IgD-negative memory B cell (primary cell): ENCODE data around the gene SLC30A2. TPM values are rescaled to one million over a fixed set of nuclear protein-coding genes. Genes with fewer than 3 reads are reported as not detected.

ENCODE experiments used
- H3K27ac Mint-ChIP-seq, 3 donors: one replicate each; pipeline ENCODE4 v1.8.0; 2020 to 2022; ENCODE audit warnings: mild to moderate bottlenecking in 3 of 3, mixed read lengths in 3 of 3, moderate library complexity in 1 of 3
- H3K27me3 Mint-ChIP-seq: one replicate; pipeline ENCODE4 v1.8.0; 2021; ENCODE audit warnings: mixed read lengths
- H3K36me3 Mint-ChIP-seq: one replicate; pipeline ENCODE4 v1.8.0; 2020; ENCODE audit warnings: mild to moderate bottlenecking, mixed read lengths
- H3K4me1 Mint-ChIP-seq, 3 donors: one replicate each; pipeline ENCODE4 v1.8.0; 2020 to 2022; ENCODE audit warnings: mixed read lengths in 3 of 3, mild to moderate bottlenecking in 1 of 3
- H3K4me3 Mint-ChIP-seq, 4 donors: one replicate each; pipeline ENCODE4 v1.8.0; 2020 to 2022; ENCODE audit warnings: mild to moderate bottlenecking in 4 of 4, mixed read lengths in 4 of 4, moderate library complexity in 3 of 4
- H3K9me3 Mint-ChIP-seq, 3 donors: one replicate each; pipeline ENCODE4 v1.8.0; 2020 to 2021; ENCODE audit warnings: mixed read lengths in 3 of 3, mild to moderate bottlenecking in 1 of 3
- polyA plus RNA-seq: library from polyadenylated mRNA; unstranded; fragments of 300-500 nt; fragmentation: Illumina TruSeq; gene quantifications from one replicate; pipeline ENCODE4 v1.2.3, GENCODE V29; 2021

Gene SLC30A2
- polyA plus RNA-seq, 1 donor from 2014 or later: not detected

DNA sequence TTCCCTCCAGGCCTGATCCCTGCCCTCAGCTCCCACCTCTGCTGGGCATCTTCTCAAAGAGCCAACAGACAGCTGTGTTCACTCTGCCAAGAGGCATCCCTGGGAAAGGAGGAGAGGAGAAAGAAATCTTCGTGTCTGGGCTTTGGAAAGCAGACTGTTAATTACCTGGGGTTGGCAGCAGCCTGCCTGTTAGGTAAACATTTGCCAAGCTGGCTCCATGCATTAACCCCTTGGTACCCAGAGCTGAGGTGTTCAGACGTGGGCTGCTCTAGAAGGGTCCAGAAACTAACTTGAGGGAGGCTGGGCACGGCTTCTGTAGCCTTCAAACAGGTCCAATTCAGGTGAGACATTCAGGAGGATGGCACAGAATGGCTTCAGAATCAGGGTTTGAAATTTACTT lies 33.1 kb downstream of the SLC30A2 start:
- Mint-ChIP-seq H3K27ac (no peak overlapping the region), H3K9me3 (no peaks in the 10 kb centered on the region), H3K36me3 (no peaks in the 10 kb centered on the region), H3K4me1 (no peaks in the 10 kb centered on the region), H3K27me3 (no peaks in the 10 kb centered on the region), H3K4me3 (no peak overlapping the region)

DNA sequence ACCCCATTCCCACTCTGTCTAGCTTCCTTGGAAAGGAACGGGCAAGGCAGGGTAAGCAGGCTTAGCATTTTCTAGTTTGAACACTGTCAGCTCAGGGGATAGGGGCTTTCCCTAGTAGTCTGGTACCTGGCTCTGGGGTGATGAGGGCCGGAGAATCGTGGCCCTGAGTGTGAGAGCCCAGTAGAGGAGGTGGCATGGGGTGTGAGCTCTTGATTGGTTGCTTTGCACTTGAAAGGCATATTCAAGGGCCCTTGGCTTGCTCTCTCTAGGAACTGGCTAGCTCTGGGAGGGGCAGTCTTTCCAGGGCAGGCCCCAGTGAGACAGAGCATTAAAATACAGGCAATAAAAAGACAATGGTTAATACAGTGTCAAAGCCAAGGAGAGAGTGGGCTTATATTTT lies 35.1 kb downstream of the SLC30A2 start:
- no peak overlapping the region for H3K4me3 Mint-ChIP-seq
- H3K4me1 Mint-ChIP-seq: no peaks in the 10 kb centered on the region
- no peak overlapping the region for H3K27ac Mint-ChIP-seq

DNA sequence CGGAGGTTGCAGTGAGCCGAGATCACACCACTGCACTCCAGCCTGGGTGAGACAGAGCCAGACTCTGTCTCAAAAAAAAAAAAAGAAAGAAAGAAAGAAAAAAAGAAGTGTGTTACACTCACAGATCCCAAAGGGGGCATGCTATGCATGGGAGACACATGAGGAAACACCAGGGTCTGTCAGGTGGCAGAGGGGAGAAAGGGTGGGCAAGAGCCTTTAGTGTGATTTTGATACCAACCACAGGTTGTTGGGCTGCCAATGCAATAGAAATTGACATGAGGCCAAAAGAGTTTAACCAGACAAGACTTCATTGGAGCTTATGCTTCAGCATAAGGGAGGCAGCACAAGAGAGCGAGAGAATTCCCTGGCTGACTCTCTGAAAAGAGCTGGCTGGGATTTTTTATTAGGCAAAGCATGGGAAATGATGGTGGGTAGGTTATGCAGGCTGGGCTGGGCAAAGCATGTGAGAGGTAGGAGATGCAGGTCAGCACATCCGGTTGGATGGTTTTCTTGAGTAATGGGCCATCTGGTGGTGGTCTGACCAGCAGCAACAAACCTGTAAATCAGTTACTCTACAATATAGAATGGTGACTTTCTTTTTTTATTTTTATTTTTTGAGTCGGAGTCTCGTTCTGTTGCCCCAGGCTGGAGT lies 36.0 kb downstream of the SLC30A2 start:
- no peaks in the 10 kb centered on the region for H3K9me3 Mint-ChIP-seq
- peaks cover 3% of the 10 kb centered on the region for H3K36me3 Mint-ChIP-seq
- no peak overlapping the region for H3K27ac Mint-ChIP-seq
- no peaks in the 10 kb centered on the region for H3K4me1 Mint-ChIP-seq
- no peak overlapping the region for H3K4me3 Mint-ChIP-seq
- H3K27me3 Mint-ChIP-seq: peaks cover 6% of the 10 kb centered on the region

More for the DNA sequence above, 35.1 kb downstream of the SLC30A2 start:
- Mint-ChIP-seq H3K9me3 (no peaks in the 10 kb centered on the region), H3K36me3 (peaks cover 3% of the 10 kb centered on the region), H3K27me3 (peaks cover 6% of the 10 kb centered on the region)

DNA sequence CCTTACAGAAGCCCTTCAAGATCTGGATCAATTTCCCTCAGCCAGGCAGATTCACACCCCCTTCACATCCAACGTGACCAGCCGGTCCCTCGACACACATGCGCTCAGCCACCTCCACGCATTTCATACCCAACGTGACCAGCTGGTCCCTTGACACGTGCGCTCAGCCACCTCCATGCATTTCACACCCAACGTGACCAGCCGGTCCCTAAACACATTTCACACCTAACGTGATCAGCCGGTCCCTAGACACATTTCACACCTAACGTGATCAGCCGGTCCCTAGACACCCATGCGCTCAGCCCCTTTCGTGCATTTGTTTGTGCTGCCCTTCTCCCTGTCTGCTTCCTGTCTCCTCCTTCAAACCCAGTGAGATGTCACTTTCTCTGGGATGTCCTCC lies 39.2 kb downstream of the SLC30A2 start:
- Mint-ChIP-seq H3K9me3 (no peaks in the 10 kb centered on the region), H3K27ac (no peak overlapping the region), H3K4me1 (peaks cover 0 to 2% (median 0%) of the 10 kb centered on the region in 3 donors), H3K4me3 (no peak overlapping the region), H3K36me3 (peaks cover 3% of the 10 kb centered on the region), H3K27me3 (peaks cover 8% of the 10 kb centered on the region)

DNA sequence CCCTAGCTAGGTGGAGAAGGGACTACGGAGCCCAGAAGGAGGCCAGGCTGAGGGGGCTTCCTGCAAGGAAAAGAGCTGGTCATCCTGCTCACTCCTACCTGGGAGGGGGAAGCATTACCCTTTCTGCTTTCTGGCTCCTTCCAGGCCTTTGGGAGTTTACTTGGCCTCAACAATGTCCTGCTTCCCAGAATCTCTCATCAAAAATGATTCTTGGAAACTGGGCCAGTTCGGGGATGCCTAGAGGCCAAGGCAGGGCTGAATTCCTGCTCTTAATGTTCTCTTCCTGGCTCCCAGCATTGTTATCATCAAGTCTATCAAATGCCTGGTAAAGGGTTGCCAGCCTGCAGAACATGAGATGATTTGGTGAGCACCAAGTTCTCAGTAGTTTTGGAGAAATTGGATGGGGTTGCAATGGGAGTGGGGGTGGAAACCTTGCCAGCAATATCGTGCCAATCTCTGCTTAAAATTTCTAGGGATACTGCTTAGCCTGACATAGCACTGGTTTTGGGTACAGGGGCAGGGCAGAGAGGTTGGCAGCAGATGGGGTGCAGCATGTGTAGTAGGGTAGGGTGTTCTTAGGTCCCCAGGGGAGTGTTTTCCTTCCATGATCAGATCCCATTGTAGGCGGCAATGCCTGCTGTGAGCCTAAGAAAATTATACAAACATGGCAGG lies 40.3 kb downstream of the SLC30A2 start:
- Mint-ChIP-seq H3K4me1 (peaks cover 0 to 2% (median 0%) of the 10 kb centered on the region in 3 donors), H3K36me3 (peaks cover 3% of the 10 kb centered on the region), H3K27me3 (peaks cover 10% of the 10 kb centered on the region), H3K9me3 (no peaks in the 10 kb centered on the region), H3K4me3 (no peak overlapping the region), H3K27ac (no peak overlapping the region)

DNA sequence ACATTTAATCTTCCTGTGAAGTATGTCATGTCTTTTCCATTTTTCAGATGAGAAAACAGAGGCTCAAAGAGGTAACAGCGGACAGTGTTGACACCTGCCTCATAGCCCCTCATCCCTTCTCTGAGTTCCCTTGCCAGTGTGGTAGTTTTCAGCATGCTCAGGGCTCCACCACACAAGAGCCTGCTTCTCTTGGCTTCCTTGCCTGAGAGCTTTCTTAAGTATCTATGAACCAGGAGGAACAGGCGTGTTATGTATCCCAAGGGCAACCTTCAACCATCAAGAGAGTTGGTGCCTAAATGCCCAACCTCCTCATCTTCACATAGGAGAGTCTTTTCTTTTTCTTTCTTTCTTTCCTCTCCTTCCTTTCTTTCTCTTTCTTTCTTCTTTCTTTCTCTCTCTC lies 42.2 kb downstream of the SLC30A2 start:
- no peaks in the 10 kb centered on the region for H3K9me3 Mint-ChIP-seq
- H3K27ac Mint-ChIP-seq: no peak overlapping the region
- peaks cover 3% of the 10 kb centered on the region for H3K36me3 Mint-ChIP-seq
- no peak overlapping the region for H3K4me3 Mint-ChIP-seq
- peaks cover 10% of the 10 kb centered on the region for H3K27me3 Mint-ChIP-seq
- peaks cover 0 to 2% (median 0%) of the 10 kb centered on the region in 3 donors for H3K4me1 Mint-ChIP-seq

DNA sequence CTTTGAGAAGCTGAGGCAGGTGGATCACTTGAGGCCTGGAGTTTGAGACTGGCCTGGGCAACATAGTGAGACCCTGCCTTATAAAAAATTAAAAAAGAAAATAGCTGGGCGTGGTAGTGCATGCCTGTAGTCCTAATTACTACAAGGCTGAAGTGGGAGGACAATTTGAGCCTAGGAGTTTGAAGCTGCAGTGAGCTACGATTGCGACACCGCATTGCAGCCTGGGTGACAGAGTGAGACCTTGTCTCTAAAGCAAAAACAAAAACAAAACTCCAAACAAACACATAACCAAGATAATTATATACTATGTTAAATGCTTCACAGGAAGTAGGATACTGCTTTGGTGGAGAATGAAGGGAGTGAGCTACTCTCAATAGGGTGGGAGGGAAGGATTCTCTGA lies 42.7 kb downstream of the SLC30A2 start:
- Mint-ChIP-seq H3K27me3 (peaks cover 10% of the 10 kb centered on the region), H3K4me1 (peaks cover under 1 to 6% (median 3%) of the 10 kb centered on the region in 3 donors), H3K36me3 (peaks cover 3% of the 10 kb centered on the region), H3K4me3 (no peak overlapping the region), H3K27ac (no peak overlapping the region), H3K9me3 (no peaks in the 10 kb centered on the region)

DNA sequence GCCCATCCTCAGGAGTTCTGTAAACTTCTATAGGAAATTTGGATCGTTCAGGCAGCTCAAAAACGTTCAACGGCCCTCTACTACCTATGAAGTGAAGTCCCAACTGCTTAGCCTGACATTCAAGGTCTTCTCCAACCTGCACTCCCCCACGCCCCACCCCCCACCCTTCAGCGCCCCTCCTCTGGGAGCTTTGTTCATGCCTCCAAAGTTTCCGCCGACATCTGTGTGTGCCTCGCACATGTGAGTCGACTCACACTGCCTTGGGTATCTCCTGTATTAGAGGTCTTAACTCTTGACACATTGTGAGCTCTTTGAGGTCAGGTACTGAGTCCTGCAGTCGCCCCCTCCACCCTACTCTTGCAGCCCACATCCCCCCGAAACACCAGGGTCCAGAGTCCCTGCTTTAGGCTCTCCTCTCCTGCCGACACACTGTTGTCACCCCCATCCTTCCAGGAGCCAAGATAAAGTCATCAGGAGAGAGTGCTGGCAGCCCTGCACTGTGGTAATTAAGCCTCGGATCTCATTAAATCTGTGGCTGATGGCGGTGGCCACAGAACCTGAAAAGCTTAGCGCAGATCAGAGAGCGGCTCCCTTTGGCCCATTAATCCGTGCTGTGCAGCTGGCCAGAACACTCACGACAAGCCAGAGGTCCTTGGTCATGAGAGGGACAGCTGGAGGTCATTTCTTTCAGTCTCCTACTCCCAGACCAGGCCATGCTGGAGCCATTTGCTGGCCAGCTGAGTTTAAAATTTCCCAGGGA lies 46.7 kb downstream of the SLC30A2 start:
- H3K27me3 Mint-ChIP-seq: peaks cover 3% of the 10 kb centered on the region
- no peaks in the 10 kb centered on the region for H3K36me3 Mint-ChIP-seq
- peak overlapping the region in 1 of 3 donors; percentile 46 for H3K27ac Mint-ChIP-seq
- peaks cover 13 to 16% (median 16%) of the 10 kb centered on the region in 3 donors for H3K4me1 Mint-ChIP-seq
- H3K4me3 Mint-ChIP-seq: peak overlapping the region in 1 of 4 donors; percentile 96
- H3K9me3 Mint-ChIP-seq: no peaks in the 10 kb centered on the region

DNA sequence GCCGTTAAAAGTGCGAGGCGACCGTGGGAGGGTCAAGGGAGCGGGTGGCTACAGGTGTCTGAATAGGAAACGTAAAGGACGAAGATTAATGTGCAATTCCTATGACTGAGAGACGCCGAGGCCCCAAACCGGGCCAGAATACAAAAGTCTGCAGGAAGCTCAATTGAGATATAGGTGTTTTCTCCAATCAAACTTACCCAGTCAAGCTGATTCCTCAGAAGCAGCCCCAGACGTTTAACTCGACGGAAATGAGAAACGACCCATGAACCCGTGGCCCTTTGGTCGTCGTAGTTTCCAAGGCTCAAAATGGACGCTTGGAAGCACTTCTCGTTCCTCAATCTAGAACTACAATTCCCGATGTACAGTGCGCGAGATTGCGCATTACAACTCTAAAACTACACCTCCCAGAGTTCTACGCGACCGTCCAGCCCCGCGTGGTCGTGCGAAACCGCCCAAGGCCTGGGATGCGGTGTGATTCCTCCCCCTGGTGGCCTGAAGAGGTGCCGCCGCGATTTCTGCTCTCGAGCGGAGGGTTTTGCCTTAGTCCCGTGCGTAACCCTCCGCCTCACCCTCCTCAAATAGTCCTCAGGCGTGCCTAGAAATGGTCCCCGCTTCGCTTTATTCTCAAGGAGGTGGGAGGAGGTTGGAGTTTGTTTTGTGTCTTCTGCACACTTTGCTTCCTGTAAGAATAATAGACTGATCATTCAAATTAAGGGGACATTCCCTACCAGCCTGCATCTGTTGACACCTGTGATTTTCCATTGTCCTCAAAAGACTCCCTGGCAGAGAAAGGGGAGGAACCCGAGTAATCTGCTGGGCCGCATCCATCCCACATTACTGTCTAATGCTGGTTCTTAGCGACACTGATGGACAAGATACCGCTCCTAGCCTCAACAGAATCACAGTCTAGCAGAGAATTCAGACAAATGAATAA lies 47.8 kb downstream of the SLC30A2 start, which contains the start of gene PAFAH2:
Gene PAFAH2 (minus strand): TSS at position 236 of the 934 bp plus-strand sequence. CDS start 7,247 bp downstream, outside the sequence.
- peaks cover 2% of the 10 kb centered on the region for H3K27me3 Mint-ChIP-seq
- peak within 1 kb of the TSS; percentile 90 to 97 (median 92) for H3K27ac Mint-ChIP-seq
- H3K4me3 Mint-ChIP-seq: peak within 1 kb of the TSS; percentile 94 to 97 (median 95)
- H3K9me3 Mint-ChIP-seq: no peaks in the 10 kb centered on the region
- H3K4me1 Mint-ChIP-seq: peaks cover 12 to 19% (median 16%) of the 10 kb centered on the region in 3 donors
- peaks cover 3% of the 10 kb centered on the region for H3K36me3 Mint-ChIP-seq

DNA sequence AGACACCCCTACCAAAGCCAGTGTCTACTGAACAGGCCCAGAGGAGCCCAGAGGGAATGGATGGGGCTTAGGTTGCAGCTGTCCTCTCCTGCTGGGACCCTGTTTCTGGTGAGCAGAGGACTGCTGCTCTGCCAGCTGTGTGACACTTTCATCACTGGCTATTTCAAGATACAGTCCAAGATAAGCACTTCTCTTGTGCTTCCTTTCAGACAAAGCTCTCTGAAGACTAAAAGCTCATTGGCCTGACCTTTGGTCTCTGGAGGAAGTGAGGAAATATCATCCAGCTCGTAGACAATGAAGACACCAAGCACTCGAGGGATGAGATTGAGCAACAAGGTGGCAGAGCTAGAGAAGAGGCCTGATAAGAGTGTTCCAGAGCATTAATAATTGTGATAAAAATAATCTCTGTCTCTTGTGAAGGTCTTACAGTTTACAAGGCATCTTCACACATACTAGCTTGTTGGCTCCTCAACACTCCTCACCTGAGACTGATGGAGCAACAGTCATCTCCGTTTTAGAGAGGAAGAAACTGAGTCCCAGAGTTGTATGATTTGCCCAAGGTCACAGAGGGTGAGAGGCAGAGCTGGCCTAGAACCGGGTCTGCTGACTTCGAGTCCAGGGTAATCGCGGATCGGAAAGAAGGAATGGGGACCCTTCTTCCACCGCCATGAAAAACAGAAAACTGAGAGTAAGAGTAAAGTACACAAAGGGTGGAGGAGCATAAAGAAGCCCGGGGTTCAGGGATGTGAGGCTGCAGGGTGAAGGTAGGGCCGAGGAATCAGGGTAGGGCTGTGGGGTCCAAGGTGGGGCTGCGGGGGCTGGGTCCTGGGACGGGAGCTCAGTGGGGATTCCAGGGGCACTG lies 48.7 kb downstream of the SLC30A2 start:
- peak overlapping the region; percentile 90 to 97 (median 92) for H3K27ac Mint-ChIP-seq
- H3K9me3 Mint-ChIP-seq: no peaks in the 10 kb centered on the region
- peak overlapping the region; percentile 94 to 97 (median 95) for H3K4me3 Mint-ChIP-seq
- peaks cover 12 to 21% (median 16%) of the 10 kb centered on the region in 3 donors for H3K4me1 Mint-ChIP-seq
- peaks cover 3% of the 10 kb centered on the region for H3K36me3 Mint-ChIP-seq
- H3K27me3 Mint-ChIP-seq: peaks cover 2% of the 10 kb centered on the region

DNA sequence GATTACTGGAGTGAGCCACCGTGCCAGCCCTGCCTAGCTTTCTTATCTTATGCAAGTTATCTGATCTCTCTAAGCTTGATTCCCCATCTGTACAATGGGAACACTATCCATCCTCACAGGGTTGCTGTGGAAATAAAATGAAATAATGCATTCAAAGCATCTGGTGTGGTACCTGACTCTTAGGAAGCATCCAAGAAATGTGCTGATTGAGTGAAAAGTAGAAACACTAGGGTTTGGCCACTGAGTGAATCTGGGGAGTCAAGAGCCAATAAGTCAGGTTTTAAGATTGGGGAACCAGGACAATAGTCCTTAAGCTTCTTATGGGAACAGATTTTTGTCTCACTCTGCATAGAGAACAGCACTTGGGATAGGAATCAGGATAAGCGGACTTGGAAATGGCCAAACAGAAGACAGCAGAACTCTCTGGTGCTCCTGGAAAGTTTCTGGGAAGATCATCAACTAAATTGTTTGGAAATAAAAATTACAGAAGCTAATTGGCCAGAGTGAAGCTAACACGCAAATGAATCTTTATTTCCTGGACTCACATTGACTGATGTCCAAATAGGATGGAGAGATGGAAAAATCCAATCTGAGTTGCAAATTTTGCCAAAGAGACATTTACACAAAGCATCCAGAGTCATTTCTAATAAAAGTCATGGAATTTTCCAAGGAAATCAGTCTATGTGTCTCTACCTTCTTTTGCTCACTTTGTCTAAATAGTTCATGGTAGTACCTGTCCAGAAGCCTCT lies 51.3 kb downstream of the SLC30A2 start:
- Mint-ChIP-seq H3K36me3 (peaks cover 3% of the 10 kb centered on the region), H3K4me3 (peak overlapping the region in 1 of 4 donors; percentile 96), H3K9me3 (no peaks in the 10 kb centered on the region), H3K27ac (no peak overlapping the region), H3K4me1 (peaks cover 12 to 26% (median 16%) of the 10 kb centered on the region in 3 donors), H3K27me3 (no peaks in the 10 kb centered on the region)

DNA sequence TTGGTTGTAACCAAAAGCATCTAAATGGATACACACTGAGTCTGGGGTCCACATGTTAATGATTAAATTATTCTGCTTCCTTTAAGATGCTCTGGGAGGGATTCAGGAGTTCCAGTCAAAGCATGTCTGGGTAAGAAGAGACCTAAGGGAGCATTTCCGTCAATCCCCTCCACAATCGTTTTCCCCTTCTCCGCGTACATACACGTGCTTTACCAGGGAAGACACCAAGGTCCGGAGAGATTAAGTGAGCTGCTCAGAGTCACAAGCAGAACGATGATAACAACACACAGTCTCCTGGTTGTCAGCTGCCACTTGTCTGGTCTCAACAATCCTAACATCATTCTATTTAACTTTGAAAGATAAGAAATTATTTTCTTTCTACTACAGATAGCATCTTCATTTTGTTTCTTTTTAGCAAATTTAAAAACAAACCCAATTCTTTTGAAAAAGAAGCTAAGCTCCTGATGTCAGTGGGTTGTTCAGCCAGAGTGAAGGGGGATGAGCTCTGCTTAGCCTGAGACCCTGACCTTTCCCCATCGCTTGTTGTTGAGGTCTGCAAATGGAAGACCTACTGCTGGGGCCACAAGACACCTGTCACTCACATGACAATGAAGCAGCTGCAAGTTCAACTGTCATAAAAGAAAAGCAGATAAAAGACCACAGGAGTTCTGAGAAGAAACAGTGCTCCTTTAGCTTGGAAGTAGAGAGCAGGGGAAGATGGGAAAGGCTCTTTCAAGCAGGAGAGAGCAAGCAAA lies 52.5 kb downstream of the SLC30A2 start:
- no peak overlapping the region for H3K27ac Mint-ChIP-seq

More for the DNA sequence above, 52.5 kb downstream of the SLC30A2 start:
- Mint-ChIP-seq H3K36me3 (peaks cover 4% of the 10 kb centered on the region), H3K27me3 (no peaks in the 10 kb centered on the region), H3K9me3 (no peaks in the 10 kb centered on the region), H3K4me3 (peak overlapping the region in 2 of 4 donors; percentile 41 to 42), H3K4me1 (peaks cover 9 to 26% (median 16%) of the 10 kb centered on the region in 3 donors)
